GM18951 (cell line): ENCODE measurements around the gene MMP25.
"Not testable (repeated sequence)": the region's sequence is repeated elsewhere in the genome, so short reads cannot be mapped to it uniquely, and the experiment has no call there.

ENCODE experiments used
- POLR2A ChIP-seq: IDR thresholded peaks from 4 replicates; pipeline ENCODE4 v1.6.1; 2011; ENCODE audit warnings: mild to moderate bottlenecking; ENCODE audit not compliant: insufficient read length, insufficient read depth; ENCODE audit errors: extremely low read depth
- in situ Hi-C: fragments of 300-500 bp; cut with MboI; formaldehyde crosslinking; loops from one replicate; pipeline ENCODE4 v1.12.0; 2022; ENCODE audit warnings: low sequenced_read_pairs, mixed read lengths, inconsistent platforms; ENCODE audit not compliant: unreplicated experiment

The MMP25 gene

DNA sequence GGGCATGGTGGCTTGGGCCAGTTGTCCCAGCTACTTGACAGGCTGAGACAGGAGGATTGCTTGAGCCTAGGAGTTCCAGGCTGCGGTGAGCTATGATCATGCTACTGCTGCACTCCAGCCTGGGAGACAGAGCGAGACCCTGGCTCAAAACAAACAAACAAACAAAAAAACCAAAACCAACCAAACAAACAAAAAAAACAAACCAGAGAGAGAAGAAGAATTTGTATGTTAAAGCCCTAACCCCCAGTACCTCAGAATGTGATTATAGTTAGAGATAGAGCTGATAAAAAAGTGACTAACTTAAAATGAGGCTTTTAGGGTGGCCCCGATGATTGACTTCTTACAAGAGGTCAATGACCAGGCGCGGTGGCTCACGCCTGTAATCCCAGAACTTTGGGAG lies 1.7 kb upstream of the MMP25 start:
- in situ Hi-C loops: no loop called here
- TF ChIP-seq POLR2A: no peak

DNA sequence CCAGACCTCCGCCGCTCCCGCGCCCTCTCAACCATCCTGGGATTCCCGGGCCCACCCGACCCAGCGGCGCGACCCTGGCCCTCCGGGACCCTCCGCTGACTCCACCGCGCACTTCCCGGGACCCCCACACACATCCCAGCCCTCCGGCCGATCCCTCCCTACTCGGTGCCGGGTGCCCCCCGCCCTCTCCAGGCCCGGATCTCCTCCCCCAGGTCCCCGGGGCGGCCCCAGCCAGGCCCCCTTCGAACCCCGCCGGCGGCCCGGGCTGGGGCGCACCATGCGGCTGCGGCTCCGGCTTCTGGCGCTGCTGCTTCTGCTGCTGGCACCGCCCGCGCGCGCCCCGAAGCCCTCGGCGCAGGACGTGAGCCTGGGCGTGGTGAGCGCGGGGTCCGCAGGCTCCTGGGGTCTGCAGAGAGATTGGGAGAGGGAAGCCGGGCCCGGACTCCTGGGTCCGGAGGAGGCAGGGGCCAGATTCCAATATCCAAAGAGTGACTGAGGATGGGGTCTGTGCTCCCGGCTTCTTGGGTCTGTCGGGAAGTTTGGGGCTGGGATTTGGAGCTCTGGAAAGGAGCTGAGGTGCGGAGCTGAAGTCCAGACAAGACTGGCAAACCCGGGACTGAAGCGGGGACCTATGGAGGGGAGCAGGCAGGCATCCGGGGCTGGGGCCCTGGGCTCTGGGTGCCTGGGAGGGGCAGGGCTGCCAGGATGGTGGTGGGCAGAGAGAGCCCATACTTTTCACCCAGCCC lies 453 bp downstream of the MMP25 start:
- in situ Hi-C loops: no loop called here
- no peak for TF ChIP-seq POLR2A

DNA sequence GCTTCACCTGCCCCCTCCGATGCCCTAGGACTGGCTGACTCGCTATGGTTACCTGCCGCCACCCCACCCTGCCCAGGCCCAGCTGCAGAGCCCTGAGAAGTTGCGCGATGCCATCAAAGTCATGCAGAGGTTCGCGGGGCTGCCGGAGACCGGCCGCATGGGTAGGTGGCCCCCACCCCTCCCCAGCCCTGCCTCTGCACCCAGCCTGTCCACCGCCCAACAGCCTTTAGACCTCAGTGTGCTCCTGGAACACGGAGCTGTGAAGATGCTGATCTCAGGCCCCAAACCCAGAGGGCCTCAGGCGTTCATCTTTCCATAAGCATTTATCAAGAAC lies 993 bp downstream of the MMP25 start:
- in situ Hi-C loops: no loop called here
- no peak for TF ChIP-seq POLR2A

DNA sequence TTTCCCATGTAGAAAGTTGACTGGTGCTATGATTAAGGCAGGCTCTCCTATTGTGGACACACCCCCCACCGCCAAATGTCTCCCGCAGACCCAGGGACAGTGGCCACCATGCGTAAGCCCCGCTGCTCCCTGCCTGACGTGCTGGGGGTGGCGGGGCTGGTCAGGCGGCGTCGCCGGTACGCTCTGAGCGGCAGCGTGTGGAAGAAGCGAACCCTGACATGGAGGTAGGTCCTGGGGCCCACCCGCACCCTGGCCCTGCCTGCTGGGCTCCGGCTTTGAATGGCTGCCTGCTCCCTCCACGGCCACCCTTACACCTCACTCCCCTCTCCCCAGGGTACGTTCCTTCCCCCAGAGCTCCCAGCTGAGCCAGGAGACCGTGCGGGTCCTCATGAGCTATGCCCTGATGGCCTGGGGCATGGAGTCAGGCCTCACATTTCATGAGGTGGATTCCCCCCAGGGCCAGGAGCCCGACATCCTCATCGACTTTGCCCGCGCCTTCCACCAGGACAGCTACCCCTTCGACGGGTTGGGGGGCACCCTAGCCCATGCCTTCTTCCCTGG lies 3.6 kb downstream of the MMP25 start:
- in situ Hi-C loops: no loop called here
- no peak for TF ChIP-seq POLR2A

DNA sequence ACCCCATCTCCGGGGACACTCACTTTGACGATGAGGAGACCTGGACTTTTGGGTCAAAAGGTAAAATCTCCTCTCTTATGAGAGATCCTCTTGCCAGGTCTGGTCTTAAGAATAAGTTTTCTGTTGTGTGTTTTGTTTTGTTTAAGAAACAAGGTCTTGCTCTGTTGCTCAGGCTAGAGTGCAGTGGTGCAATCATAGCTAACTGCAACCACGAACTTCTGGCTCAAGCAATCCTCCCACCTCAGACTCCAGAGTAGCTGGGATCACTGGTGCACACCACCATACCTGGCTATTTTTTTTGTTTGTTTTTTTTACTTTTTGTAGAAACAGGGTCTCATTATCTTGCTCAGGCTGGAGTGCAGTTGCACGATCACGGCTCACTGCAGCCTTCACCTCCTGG lies 4.1 kb downstream of the MMP25 start:
- in situ Hi-C loops: no loop called here
- no peak for TF ChIP-seq POLR2A

DNA sequence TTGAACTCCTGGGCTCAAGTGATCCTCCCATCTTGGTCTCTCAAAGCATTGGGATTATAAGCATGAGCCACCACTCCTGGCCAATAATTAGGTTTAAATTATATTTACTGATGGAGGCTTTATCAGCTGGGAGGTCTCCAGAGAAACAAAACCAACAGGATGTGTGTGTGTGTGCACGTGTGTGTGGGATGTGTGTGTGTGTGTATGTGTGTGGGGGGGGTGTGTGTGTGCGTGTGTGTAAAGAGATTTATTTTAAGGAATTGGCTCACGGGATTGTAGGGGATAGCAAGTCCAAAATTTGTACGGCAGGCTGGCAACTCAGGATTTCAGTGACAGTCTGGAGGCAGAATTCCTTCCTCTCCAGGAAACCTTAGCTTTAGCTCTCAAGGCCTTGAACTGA lies 4.6 kb downstream of the MMP25 start:
- no peak for TF ChIP-seq POLR2A
- in situ Hi-C loops: no loop called here

DNA sequence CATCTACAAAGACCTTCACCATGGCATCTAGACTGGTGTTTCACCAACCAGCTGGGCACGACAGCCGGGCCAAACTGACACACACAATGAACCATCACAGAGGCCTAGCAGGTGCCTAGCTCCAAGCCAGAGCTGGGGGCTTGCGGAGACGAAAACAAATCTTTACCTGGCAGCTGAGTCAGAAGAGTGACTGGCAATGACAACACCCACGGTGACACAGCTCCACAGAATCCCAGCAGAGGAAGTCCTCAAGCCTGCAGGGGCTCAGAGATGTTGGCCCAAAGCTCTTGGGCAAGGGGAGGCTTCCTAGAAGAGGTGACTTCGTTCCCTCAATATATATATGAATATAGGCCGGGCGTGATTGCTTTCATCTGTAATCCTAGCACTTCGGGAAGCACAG lies 5.1 kb downstream of the MMP25 start:
- in situ Hi-C loops: no loop called here
- no peak for TF ChIP-seq POLR2A

DNA sequence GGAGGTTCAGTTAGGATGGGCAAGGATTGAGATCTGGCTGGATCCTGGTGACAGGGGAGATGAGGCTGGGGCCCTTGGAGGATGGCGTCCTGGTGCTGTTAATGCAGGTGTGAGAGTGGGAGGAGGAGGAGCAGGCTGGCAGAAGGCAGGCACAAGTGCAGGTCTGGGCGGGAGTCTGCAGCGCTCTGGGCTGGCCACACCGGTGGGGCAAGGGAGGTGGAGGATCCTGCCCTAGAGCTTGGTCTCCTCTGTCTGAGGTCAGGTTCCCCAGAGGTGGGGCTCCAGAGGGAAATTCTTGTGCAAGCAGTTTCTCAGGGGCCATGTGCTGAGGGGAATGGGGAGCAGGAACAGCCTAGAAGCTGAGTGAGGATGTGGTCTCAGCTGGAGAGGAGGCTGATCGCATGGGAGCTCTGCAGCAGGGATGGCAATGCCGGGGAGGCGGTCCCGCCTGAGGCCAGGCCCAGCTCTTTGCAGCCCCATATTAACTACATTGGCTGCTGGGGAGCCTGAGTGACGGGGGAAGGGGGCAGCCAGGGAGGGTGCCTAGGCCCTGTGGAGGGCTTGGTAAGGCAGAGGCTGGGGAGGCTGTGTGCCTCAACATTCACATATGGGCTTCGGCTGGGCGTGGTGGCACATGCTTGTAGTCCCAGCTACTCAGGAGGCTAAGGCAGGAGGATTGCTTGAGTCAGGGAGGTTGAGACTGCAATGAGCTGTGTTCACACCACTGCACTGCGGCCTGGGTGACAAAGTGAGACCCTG lies 6.4 kb downstream of the MMP25 start:
- in situ Hi-C loops: not testable (repeated sequence)

DNA sequence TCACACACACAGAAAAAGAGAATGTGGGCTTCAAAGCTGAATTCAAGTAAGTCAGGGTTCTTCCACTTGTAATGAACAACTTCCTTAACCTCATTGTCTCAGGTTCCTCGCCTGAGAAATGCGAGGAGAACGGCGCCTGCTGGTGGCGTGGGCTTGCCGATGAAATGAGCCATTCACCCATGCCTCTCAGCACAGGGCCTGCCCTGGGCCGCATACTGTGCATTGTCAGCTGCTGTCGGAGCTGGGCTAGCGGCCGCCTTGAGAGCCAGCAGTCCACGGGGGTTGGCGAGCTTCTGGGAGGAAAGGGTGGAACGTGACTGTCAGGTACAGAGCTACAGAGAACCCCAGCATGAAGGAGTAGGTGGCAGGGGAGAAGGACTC lies 7.0 kb downstream of the MMP25 start:
- in situ Hi-C loops: not testable (repeated sequence)

DNA sequence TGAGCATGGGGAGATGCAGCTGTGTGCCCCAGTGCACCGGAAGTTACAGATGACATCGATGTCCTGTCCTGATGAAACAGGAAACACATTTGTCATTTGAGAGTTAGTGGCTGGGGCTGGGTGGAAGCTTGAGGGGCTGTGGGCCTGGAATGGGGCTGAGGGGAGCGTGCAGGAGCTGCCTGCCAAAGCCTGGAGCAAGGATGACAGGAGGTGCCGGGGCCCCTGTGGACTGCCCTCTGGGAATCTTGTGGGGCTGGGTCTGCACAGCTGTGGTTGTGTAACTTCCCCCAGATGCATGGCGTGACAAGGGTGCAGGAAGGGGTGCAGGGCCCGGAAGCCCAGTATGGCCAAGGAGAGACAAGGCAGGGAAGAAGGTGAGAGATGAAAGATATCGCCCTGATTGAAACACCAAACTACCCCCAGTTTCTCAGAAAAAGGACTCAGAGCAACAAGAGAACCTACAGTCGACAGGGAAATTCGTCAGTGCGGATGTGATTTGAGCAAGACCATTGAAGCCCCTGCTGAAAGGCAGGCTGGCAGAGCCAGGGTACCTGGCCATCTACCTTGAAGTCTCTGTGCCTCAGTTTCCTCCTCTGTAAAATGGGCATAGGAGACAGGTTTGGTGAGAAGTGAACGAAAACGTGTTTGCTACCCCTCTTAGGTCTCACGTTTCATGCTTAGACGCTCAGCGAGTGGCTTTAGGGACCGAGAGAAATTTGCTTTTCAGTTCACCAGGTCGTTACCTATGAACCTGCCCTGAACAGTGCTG lies 8.8 kb downstream of the MMP25 start:
- no peak for TF ChIP-seq POLR2A
- in situ Hi-C loops: no loop called here

DNA sequence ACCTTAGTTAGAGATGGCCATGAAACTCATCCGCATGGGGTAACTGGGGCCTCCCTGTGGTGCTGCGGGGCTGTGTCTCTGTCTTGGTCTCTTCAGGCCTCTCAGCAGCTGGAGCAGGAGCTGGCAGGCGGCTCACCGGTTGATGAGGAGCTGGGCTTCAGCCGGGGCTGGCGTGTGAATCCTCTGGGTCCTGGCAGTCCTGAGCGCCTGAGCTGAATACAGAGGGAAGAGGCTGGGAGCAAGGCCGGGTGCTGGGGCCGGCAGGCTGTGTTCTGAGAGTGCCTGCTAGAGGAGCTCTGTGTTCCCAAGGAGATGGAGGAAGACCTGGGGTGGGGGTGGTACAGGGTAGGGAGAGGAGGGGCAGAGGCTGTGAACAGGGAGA lies 9.4 kb downstream of the MMP25 start:
- in situ Hi-C loops: not testable (repeated sequence)

DNA sequence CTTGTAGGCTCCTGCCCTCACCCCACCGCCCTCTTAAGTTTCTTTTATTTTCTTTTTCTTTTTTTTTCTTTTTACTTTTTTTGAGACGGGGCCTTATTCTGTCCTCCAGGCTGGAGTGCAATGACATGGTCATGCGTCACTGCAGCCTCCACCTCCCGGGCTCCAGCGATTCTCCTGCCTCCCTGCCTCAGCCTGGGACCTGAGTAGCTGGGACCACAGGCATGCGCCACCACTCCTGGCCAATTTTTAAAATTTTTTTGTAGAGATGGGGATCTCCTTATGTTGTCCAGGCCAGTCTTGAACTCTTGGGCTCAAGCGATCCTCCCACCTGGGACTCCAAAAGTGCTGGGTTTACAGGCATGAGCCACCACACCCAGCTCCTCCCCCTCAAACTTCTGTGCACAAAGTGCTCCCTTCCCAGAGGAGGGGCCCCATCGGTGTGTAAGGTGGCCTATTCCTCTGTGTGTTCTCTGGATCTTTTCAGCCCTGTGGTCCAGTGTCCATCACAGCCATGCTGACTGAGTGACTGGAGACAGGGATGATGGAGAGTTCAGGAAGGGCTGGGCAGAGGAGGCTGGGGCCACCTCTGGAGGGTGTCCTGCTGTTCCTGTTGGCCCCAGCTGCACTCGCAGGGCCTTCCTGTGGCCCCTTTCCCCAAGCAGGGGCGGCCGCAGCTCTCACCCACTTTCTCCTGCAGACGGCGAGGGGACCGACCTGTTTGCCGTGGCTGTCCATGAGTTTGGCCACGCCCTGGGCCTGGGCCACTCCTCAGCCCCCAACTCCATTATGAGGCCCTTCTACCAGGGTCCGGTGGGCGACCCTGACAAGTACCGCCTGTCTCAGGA lies 10.2 kb downstream of the MMP25 start:
- in situ Hi-C loops: no loop called here
- TF ChIP-seq POLR2A: no peak
